Cardiac fibroblast (primary cell): ENCODE results near the gene A2M.
A peak's percentile ranks its signal among the peaks of the same experiment; 100 is the strongest.

Source experiments
- DNase-seq, 2 donors: peaks; one replicate each; pipeline versions ENCODE4 v3.0.0 to v3.0.0-alpha.2; 2010; ENCODE audit warnings: low read depth in 2 of 2
- H3K4me3 ChIP-seq, 2 donors: replicated peaks in 1 of 2; 1 replicate in 1 of 2; 2 replicates in 1 of 2; pipeline ENCODE4 v1.5.1; 2011; ENCODE audit warnings: low read depth in 2 of 2, low read length in 2 of 2, mild to moderate bottlenecking in 2 of 2, moderate library complexity in 1 of 2
- TF ChIP-seq, protein P1 (sequence below): IDR thresholded peaks from one replicate; pipeline ENCODE4 v1.5.1; 2011; ENCODE audit warnings: low read depth, mild to moderate bottlenecking, low read length, inconsistent platforms

Gene A2M

DNA sequence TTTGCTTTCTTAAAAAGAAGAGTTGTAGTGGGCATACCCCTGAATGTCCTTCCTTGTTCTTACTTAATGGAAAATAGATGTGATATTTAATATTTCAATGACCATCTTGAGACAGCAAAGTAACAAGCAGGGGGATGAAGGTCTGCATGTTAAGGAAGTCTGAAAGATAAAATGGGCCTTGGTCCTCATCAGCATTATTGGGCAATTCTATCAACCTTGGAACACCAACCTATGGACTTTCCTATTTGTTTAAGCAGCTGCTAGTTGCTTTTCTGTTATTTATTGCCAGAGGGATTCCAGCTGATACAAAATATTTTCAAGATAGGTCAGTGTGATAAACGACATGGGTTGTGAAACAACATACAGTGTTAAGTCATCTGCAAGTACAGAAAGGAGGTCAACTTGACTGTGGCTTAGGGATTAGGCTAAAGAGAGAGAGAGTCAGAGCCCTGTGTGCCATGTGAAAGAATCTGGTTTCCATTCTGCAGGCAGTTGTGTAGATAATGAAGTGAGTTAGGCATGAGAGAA is 16.4 kb upstream of the A2M start:
- TF ChIP-seq, protein P1, sequence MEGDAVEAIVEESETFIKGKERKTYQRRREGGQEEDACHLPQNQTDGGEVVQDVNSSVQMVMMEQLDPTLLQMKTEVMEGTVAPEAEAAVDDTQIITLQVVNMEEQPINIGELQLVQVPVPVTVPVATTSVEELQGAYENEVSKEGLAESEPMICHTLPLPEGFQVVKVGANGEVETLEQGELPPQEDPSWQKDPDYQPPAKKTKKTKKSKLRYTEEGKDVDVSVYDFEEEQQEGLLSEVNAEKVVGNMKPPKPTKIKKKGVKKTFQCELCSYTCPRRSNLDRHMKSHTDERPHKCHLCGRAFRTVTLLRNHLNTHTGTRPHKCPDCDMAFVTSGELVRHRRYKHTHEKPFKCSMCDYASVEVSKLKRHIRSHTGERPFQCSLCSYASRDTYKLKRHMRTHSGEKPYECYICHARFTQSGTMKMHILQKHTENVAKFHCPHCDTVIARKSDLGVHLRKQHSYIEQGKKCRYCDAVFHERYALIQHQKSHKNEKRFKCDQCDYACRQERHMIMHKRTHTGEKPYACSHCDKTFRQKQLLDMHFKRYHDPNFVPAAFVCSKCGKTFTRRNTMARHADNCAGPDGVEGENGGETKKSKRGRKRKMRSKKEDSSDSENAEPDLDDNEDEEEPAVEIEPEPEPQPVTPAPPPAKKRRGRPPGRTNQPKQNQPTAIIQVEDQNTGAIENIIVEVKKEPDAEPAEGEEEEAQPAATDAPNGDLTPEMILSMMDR = no peak

DNA sequence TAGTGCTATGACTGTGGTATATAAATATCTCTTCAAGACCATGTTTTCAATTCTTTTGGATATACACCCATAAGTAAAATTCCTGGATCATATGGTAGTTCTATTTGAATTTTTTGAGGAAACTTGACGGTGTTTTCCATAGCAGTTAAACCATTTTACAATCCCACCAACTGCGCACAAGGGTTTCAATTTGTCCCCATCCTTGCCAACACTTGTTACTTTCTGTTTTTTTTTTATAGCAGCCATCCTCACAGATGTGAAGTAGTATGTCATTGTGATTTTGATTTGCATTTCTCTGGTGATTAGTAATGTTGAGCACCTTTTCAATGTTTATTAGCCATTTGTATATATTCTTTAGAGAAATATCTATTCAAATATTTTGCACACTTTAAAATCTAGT is 14.5 kb upstream of the A2M start:
- no peak for DNase-seq
- H3K4me3 ChIP-seq = no peak overlapping the region
- TF ChIP-seq, protein P1 = no peak

More for the DNA sequence above, 16.4 kb upstream of the A2M start:
- H3K4me3 ChIP-seq = no peak overlapping the region
- DNase-seq = peak in 1 of 2 donors; percentile 4

DNA sequence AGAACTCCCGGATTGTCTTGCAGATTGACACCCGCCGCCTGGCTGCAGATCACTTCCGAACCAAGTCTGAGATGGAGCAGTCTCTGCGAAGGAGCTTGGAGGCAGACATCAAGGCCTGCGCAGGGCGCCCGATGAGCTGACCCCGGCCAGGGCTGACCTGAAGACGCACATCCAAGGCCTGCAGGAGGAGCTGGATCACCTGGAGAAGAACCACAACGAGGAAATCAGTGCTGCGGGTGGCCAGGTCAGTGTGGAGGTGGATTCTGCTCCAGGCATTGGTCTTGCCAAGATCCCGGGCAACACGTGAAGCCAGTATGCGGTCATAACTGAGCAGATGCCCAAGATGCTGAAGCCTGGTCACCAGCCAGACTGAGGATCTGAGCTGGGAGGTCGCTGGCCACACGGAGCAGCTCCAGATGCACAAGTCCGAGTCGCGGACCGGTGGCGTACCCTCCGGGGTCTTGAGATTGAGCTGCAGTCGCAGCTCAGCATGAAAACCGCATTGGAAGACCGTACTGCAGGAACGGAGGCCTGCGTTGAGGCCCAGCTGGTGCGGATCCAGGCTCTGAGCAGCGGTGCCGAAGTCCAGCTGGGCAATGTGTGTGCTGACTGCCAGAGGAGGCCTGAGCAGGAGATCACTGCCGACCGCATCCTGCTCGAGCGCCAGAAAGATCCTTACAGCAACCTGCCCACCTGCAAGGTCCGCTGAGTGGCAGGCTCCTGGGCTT is 12.4 kb upstream of the A2M start:
- TF ChIP-seq, protein P1 = no peak
- H3K4me3 ChIP-seq = no peak overlapping the region
- DNase-seq = no peak

DNA sequence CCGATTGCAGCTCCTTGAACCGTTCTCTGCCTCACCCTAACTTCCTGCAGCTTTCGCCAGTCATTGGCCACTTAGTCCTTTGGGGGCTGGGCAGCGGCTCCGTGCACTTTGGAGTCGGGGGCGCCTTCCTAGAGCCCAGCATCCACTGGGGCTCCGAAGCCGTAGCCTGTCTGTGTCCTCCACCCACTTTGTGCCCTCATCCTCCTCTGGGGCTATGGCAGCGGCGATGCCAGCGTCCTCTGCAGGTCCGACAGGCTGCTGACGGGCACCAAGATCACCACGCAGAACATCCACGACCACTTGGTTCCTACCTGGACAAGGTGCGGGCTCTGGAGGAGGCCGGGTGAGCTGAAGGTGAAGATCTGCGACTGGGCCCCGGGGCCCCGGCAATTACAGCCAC is 11.8 kb upstream of the A2M start:
- TF ChIP-seq, protein P1 = no peak
- DNase-seq = no peak
- H3K4me3 ChIP-seq = no peak overlapping the region

DNA sequence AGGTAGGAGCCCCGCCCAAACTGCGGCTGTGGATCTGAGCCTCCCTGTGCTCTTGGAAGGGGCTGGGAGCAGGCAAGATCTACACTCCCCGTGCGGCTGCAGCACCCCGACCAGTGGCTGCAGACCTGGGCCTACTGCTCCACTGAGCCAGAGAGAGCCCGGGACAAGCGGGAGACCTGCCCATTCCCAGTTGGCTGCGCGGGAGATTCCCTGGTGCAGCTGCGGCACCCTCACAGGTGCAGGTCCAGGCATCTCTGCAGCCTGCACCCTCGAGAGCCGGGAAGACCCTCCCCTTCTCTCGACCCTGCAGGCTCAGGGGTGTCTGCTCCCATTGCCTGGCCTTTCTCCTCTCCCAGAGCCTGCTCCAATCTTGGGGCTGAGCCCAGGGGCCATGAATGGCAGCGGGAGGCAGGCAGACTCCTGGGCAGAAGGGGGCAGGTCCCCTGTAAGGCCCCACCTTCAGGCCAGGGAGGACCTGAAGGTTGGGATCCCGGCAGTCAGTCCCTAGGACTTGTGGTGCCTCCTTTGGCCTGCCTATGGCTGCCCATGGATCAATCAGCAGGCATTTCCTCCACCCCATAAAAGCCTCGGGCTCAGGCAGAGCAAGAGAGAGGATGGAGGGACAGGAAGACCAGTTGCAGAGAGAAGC is 8.8 kb upstream of the A2M start:
- DNase-seq = no peak
- TF ChIP-seq, protein P1 = no peak
- H3K4me3 ChIP-seq = no peak overlapping the region

DNA sequence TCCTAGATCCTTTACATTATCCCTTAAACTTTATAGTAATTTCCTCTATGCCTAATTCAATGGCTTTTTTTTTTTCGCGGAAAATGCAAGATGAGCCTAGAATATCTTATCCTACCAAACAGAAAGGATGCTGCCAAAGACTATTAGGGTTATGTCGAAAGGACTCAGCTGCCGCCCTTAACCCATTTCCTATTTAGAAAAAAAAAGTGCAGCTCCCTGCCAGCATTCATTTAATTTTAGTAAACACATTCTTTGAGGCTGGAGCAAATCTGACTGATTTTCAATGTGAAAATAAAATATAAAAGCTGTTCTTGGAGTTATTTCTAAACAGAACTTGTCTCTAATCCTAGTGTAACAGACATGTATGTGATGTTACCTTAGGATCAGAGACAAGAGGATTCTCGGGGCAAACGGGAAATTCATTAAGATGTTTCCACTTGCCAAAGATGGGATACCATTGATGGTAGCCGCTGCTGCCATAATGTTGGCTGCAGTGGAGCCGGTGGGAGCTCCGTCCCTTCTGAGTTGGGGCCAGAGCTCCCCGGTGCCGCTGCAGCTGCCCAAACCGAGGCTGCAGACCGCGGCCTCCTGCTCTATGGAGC is 8.2 kb upstream of the A2M start:
- TF ChIP-seq, protein P1 = no peak

More for the DNA sequence above, 8.2 kb upstream of the A2M start:
- no peak overlapping the region for H3K4me3 ChIP-seq
- peak in 1 of 2 donors; percentile 18 for DNase-seq
